ENCODE data around the gene LRRC43.

DNA sequence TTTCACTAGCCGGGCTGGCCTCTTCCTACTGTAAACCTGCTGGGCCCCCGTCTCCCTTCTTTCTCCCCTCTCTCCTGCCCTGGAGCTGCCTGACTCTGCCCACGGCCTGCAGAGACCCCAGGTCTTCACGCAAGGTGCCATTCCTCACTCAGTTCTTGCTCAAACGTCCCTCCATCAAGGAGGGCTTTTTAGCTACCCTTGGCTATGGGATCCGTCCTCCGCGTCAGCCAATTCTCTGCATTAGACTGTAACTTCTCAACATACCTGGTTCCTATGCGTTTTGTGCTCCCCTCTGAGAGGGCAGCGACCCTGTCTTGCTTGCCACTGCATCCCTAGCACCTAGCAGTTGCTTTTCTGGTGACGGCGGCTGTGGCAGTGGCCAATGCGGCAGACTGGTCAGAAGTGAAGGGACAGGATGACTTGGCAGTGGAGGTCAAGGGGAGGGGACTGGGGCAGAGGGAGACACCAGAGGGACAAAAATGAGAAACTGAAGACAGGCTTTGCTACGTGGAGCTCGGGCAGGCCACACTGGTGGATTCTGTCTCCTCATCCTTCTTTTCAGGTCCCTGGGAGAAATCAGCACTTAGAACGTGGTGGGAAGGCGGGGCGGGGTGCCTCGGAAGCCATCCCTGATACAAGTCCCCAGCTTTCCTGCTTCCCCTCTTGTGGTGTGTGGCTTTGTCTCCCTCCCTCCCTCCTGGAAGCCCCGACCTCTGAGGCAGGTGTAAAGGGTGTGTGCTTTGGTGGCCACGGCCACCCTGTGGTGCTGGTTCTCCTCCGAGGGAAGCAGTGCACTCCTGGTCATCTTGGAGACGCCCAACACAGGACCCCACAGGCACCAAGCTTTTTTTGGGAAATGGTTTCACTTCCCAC lies 22.4 kb downstream of the LRRC43 start:
- TF ChIP-seq, protein P1, sequence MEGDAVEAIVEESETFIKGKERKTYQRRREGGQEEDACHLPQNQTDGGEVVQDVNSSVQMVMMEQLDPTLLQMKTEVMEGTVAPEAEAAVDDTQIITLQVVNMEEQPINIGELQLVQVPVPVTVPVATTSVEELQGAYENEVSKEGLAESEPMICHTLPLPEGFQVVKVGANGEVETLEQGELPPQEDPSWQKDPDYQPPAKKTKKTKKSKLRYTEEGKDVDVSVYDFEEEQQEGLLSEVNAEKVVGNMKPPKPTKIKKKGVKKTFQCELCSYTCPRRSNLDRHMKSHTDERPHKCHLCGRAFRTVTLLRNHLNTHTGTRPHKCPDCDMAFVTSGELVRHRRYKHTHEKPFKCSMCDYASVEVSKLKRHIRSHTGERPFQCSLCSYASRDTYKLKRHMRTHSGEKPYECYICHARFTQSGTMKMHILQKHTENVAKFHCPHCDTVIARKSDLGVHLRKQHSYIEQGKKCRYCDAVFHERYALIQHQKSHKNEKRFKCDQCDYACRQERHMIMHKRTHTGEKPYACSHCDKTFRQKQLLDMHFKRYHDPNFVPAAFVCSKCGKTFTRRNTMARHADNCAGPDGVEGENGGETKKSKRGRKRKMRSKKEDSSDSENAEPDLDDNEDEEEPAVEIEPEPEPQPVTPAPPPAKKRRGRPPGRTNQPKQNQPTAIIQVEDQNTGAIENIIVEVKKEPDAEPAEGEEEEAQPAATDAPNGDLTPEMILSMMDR (conservative IDR thresholded peaks at IDR 0.05; ENCODE audit: low read depth, low read length) = no peak
- no peak for TF ChIP-seq EZH2phosphoT487 (IDR thresholded peaks at IDR 0.05; ENCODE audit: borderline replicate concordance, low read length)
